Measurements from ENCODE around the gene PYGO2.
"Not testable (repeated sequence)": the region's sequence is repeated elsewhere in the genome, so short reads cannot be mapped to it uniquely, and the experiment has no call there.

Gene PYGO2

DNA sequence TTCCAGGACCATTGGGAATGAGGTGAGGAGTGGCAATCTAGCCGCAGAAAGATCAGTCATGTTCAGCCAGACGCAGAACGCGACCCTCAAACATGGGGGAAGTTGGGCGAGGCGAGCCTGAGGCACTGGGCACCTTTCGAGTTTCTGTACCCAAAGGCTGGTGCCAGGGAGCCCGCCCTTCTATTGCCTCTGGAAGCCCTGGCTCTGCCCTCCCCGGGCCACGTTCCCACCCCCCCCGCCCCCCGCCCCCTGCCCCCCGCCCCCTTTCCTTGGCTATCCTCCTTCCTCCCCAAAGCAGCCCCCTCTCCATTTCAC is 38.8 kb upstream of the PYGO2 start:
- DNase-seq (ENCODE audit: low spot score) = peak; percentile 54

DNA sequence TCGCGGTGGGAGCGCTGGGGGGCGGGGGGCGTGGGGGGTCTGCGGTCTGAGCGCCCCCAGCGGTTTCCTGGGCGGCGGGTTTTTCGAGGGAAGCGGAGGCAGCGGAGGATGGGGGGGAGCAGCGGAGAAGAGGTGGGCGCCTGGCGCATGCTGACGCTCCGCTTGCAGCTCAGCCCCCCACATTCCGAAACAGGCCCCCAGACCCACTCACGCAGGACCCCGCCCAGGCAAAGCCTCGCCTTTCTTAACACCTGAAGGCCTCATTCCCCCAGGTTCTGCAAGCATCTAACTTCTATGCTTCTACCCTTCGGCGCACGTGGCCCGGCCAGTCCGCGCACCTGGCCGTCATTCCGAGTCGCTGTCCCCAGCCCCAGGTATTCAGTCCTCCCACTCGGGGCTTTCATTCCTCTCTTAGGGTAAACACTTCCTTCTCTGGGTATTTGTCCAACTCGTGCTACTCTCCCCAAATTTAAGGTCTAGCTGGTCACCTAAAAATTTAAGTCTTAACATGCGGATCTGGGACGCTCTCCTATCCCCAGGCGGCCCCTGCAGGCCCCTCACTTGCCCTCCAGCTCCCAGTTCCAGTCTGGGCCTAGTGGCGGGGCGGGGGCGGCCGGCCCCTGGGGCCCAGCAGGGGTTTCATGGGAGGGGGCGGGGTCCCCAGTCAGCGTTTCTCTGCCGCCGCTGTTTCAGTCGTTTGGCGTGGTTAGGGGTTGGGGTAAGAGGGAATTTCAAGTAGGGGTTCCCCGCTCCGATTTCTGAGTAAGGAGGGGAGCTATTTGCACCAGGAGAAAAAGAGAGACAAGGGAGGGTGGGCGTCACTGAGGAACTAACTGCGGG is 38.2 kb upstream of the PYGO2 start:
- peak; percentile 79 for DNase-seq (ENCODE audit: low spot score)

GRCh38 chr1:154998818-154999570 is 37.4 kb upstream of the PYGO2 start:
- peak; percentile 83 for DNase-seq (ENCODE audit: low spot score)

GRCh38 chr1:154998201-154998780 is 36.7 kb upstream of the PYGO2 start:
- DNase-seq (ENCODE audit: low spot score) = no peak

GRCh38 chr1:154996966-154997701 is 35.6 kb upstream of the PYGO2 start:
- no peak for DNase-seq (ENCODE audit: low spot score)

DNA sequence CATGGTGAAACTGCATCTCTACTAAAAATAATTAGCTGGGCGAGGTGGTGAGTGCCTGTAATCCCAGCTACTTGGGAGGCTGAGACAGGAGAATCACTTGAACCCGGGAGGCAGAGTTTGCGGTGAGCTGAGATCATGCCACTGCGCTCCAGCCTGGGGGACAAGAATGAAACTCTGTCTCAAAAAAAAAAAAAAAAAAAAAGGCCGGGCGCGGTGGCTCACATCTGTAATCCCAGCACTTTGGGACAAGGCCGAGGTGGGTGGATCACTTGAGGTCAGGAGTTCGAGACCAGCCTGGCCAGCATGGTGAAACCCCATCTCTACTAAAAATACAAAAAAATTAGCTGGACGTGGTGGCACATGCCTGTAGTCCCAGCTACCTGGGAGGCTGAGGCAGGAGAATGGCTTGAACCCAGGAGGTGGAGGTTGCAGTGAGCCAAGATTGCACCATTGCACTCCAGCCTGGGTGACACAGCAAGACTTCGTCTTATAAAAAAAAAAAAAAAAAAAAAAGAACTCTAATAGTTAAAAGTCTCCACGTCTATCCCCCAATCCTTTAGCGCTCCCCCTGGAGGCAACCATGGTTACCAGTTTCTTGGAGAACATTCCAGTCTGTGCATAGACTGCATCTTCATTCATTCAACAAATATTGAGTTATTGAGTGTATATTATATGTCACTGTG is 33.9 kb upstream of the PYGO2 start:
- DNase-seq (ENCODE audit: low spot score) = not testable (repeated sequence)

DNA sequence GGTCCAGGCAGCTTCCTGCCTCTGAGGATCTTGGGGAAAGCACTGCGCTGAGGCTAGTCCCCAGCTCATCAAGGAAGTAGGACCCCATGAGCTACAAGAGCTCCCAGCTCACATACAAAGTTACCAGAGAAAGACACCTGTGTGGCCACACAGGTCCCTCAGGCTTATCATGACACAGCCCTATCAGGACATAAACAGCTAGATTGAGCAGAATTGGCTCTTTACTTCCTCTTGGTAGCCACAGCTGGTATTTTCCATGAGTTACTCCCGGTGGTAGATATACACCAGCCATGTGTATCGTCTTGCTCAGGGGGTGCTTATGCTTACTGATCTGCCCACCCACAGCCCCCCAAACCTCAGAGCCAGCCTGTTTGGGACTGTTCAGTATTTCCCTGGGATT is 33.0 kb upstream of the PYGO2 start:
- no peak for DNase-seq (ENCODE audit: low spot score)

- DNase-seq (ENCODE audit: low spot score) = no peak
Measured at GRCh38 chr1:154994269-154994587, 32.6 kb upstream of the PYGO2 start.

- no peak for DNase-seq (ENCODE audit: low spot score)
Measured at GRCh38 chr1:154993572-154994268, 32.1 kb upstream of the PYGO2 start, which contains the start of gene LENEP. Gene LENEP, plus strand, starts transcription at chr1:154993586. Its CDS starts 22 bp downstream, at chr1:154993608.

DNA sequence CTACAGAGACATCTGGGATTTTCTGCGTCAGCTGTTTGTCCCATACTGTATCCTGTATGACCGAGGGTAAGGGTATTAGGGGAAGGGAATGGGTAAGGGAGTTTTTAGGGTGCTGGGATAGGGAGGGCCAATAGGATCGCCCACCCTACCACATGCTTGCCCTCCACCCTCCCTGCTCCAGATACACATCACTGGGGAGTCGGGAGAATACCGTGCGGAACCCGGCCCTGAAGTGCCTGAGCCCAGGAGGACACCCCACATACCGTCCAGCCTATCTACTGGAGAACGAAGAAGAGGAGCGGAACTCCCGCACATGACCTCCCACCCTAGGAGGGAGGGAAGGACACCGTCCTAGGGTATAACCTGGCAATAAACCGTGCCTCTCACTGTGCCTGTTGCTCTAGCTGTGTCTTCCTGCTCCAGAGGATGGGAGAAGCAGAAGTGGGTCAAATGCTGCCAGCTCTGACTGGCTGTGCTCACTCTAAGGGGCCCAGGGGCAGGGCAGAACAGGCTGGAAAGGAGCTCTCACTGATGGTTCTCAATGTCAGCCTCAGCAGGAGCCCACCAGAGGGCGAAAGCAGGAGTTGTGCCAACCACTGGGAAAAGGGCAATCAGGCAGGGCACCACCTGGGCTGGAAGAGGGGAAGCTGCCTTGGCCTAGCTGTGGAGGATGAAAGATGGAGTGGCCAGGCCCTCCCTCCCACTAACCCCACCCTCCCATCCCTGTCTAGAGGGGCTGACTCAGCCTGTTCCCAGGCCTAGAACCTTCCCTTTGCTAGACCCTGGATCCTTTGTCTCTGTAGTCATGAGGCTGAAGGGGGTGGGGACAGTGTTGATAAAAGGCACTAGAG is 31.4 kb upstream of the PYGO2 start:
- DNase-seq (ENCODE audit: low spot score) = no peak

GRCh38 chr1:154990276-154990675 is 28.7 kb upstream of the PYGO2 start:
- no peak for DNase-seq (ENCODE audit: low spot score)

GRCh38 chr1:154989195-154989860 is 27.7 kb upstream of the PYGO2 start:
- no peak for DNase-seq (ENCODE audit: low spot score)

GRCh38 chr1:154988058-154988954 is 26.7 kb upstream of the PYGO2 start:
- DNase-seq (ENCODE audit: low spot score) = no peak

- no peak for DNase-seq (ENCODE audit: low spot score)
Measured at GRCh38 chr1:154987326-154987725, 25.7 kb upstream of the PYGO2 start.

GRCh38 chr1:154986736-154987135 is 25.2 kb upstream of the PYGO2 start:
- DNase-seq (ENCODE audit: low spot score) = not testable (repeated sequence)

- DNase-seq (ENCODE audit: low spot score) = no peak
Measured at GRCh38 chr1:154983776-154984466, 22.3 kb upstream of the PYGO2 start.

DNA sequence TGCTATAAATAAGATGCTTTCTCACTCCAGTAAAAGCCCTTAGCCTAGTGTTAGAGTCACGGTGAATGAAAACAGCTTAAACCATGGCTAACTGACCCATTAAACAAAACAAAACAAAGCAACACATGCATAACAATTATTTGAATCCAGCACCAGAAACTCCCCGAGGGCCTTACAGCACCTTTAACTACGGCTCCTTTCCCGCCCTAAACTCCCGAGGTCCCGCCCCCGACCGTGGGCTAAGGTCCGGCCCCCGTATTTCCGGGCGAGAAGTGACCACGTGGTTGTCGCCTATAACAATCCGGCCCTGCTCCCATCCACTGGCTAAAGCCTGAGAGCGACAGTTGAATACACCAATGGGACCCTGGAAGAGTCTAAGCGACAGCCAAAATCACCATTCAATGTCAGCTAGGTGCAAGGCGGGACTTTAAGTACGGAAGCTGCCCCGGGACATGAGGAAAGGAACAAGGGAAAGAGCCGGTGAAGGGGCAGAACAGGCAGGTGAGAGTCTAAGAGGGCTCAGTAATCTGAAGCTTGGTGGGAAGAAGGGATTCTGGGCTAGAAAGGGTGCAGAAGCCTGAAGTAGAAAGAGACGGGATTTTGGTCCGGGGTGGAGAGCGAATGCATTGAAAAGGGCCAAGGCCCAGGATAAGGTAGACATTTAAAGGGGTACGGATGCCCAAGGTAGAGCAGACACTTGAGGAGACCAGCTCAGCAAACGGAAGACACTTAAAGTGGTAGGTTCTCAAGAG is 21.5 kb upstream of the PYGO2 start, which contains the start of gene FLAD1:
FLAD1 (plus strand) TSS at position 448 of the 752 bp plus-strand sequence. CDS start 351 bp downstream, outside the sequence.
- peak; percentile 97 for DNase-seq (ENCODE audit: low spot score)

Measured in HuH-7 (cell line).